GM13977 (cell line): ENCODE results near the gene WNK2.

Source experiments
- DNase-seq: peaks from one replicate; pipeline ENCODE4 v3.0.0; 2012; ENCODE audit warnings: low spot score
- in situ Hi-C: fragments of 300-500 bp; cut with MboI; formaldehyde crosslinking; loops from one replicate; pipeline ENCODE4 v1.12.0; 2022; ENCODE audit warnings: low sequenced_read_pairs, low pct_unique_long_range_greater_than_20kb, mixed read lengths, inconsistent platforms; ENCODE audit not compliant: unreplicated experiment
- TF ChIP-seq, protein P1 (sequence below): IDR thresholded peaks from 2 replicates; pipeline ENCODE4 v1.5.1; 2012; ENCODE audit warnings: mild to moderate bottlenecking, control low read depth; ENCODE audit not compliant: insufficient read depth; ENCODE audit errors: extremely low read depth, missing control alignments

Gene WNK2

DNA sequence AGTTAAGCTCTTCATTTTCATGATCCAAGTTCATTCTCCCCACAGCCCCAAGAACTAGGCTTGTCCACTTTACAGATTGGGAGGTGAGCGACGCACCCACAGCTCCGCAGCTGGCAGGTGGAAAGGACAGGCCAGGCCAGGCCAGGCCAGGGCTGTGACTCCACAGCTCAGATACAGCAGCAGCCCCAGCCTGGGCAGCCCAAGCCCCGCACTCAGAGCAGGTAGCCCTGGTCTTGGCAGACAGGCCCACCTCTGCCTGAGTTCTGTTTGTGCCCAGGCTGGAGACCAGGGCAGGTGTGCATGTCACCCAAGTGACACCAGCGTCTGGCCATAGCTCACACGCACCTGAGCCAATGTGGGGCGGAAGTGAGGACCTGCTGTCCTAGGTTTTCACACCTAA, 124.7 kb downstream of the WNK2 start:
- in situ Hi-C loops, result loop anchor here (25.0 kb wide), 1 partner anchor 146 kb away; no protein-coding TSS in a partner anchor
- no peak for DNase-seq
- TF ChIP-seq, protein P1, sequence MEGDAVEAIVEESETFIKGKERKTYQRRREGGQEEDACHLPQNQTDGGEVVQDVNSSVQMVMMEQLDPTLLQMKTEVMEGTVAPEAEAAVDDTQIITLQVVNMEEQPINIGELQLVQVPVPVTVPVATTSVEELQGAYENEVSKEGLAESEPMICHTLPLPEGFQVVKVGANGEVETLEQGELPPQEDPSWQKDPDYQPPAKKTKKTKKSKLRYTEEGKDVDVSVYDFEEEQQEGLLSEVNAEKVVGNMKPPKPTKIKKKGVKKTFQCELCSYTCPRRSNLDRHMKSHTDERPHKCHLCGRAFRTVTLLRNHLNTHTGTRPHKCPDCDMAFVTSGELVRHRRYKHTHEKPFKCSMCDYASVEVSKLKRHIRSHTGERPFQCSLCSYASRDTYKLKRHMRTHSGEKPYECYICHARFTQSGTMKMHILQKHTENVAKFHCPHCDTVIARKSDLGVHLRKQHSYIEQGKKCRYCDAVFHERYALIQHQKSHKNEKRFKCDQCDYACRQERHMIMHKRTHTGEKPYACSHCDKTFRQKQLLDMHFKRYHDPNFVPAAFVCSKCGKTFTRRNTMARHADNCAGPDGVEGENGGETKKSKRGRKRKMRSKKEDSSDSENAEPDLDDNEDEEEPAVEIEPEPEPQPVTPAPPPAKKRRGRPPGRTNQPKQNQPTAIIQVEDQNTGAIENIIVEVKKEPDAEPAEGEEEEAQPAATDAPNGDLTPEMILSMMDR, result no peak

DNA sequence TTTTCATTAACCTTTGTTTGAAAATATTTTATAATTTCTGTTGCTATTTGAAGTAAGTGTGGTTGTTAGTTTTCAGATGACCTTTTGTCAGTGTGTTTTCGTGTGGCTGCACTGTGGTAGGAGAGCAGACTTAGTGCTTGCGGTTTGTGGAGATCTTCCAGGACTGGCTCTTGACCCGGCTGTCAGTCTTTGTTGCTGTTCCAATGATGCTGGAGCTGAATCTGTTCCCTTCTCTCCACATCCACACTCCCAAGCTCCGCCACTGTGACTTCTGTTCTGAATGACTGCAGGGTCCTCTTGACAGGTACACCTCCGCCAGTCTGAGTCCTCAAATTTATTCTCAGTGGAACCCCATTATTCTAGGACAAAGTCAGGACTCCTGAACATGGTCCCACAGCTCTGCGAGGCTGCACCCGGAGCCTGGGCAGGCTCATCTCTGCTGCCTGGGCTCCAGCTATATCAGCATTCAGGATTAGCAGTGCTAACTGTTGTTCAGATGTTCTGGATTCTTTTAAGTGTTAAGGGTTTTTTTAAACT, 126.0 kb downstream of the WNK2 start:
- DNase-seq, result no peak
- in situ Hi-C loops, result loop anchor here (25.0 kb wide), 1 partner anchor 148 kb away; no protein-coding TSS in a partner anchor
- TF ChIP-seq, protein P1, result no peak

DNA sequence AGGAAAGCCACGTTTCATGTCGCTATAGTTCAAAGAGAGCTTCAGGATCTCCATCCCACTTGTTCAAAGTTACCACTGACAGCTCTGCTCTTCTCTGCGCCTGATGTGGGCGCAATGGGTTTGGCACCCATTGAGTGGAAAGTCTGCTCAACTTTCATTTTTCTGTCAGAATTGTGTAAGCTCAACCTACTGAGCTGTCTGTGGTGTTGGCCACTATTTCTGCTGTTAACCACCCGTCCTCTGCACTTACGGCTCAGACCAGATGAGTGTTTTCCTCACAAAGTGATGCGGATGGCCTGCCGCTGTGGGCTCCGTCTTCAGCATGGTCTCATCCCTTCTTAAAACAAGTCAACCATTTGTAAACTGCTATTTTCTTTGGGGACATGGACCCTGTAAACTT, 131.2 kb downstream of the WNK2 start:
- in situ Hi-C loops, result loop anchor here (25.0 kb wide), 1 partner anchor 153 kb away; no protein-coding TSS in a partner anchor
- DNase-seq, result no peak
- TF ChIP-seq, protein P1, result no peak

DNA sequence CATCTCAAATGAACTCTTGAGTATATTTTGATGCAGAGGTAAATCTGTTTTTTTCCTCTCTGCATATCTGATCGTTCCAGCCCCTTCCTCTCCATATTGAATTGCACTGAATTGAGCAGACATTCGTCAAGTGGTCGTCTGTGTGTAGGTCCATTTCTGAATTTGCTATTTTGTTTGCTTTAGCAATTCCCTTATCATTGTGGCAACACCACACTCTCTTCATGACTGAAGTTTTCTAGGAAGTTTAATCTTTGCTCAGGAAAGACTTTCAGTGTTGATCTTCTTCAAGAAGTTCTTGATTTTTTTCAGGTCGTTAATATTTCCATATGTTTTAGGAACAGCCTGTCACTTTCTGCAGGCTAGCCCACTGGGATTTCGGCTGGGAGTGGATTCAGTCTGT, 132.0 kb downstream of the WNK2 start:
- in situ Hi-C loops, result loop anchor here (25.0 kb wide), 1 partner anchor 154 kb away; no protein-coding TSS in a partner anchor
- TF ChIP-seq, protein P1, result no peak

DNA sequence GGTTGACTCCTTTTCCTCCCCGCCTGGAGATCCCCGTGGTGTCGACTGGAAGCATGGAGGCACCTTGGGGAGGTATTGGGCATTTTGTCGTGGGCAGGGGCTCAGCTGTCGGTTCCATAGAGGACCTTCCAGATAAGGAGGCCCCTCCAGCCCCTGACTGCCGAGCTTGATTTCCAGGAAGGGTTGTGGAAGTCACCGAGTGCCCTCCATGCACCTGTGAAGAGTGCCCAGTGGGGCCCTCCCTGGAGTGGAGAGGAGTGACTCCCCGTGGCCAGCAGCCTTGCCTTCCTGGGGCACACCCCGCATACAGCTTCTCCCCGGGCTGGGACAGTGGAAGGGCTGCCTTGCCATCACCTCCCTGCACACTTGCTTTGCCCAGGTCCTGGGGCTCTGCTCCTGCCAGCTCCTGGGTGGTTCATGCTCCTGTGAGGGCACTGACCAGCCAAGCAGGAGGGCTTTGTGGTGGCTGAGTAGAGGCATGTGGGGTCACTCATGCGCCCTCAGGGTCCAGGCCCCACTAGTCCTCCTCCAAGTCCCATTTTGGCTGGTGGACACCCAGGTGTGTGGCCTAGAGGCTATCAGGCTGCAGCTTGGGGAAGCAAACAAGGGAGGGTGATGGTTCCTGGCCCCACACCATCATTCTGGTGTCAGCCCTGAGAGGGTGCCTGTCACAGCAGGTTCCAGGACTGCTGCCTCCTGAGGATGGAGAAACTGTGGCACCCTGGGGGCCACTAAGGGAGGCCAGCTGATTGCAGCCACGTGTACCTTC, 133.0 kb downstream of the WNK2 start:
- in situ Hi-C loops, result loop anchor here (25.0 kb wide), 1 partner anchor 155 kb away; no protein-coding TSS in a partner anchor
- no peak for DNase-seq
- TF ChIP-seq, protein P1, result no peak

More for the DNA sequence above, 132.0 kb downstream of the WNK2 start:
- no peak for DNase-seq

DNA sequence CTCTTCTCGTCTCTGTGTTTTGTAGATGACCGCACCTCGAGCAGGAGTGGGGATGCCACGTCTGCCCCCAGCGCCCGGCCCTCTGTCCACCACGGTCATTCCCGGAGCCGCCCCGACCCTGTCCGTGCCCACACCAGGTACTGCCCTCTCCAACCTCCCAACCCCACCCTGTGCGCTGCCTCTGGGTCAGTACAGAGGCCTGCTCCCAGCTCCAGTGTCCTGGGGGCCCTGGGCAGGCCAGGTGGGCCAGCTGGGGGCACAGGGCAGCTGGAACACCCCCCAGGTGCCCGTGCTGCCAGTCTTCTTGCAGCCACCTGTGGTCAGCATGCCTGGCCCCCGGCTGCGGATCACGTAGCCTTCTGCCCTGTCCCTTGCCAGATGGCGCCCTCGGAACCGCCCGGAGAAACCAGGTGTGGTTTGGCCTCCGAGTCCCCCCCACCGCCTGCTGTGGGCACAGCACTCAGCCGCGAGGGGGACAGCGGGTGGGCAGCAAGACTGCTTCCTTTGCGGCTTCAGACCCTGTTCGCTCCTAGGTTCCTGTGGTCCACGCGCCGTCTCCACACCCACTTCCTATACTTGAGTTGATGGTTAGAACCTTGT, 133.7 kb downstream of the WNK2 start:
- in situ Hi-C loops, result loop anchor here (25.0 kb wide), 1 partner anchor 155 kb away; no protein-coding TSS in a partner anchor

More for the DNA sequence above, 133.7 kb downstream of the WNK2 start:
- DNase-seq, result no peak
- TF ChIP-seq, protein P1, result no peak
